ENCODE results near the gene HIVEP3. TPM values are rescaled to one million over a fixed set of nuclear protein-coding genes. Genes with fewer than 3 reads are reported as not detected.

HIVEP3 gene
- total RNA-seq, 1 donor from 2014 or later: 38.9 TPM

GRCh38 chr1:41662765-41663437 lies 255.8 kb downstream of the HIVEP3 start:
- intact Hi-C loops (cut with micrococcal nuclease): loop anchor here (1.0 to 10.0 kb wide), 4 partner anchors 10 to 298 kb away; partner anchors contain the start of gene FOXO6

GRCh38 chr1:41662061-41662764 lies 256.5 kb downstream of the HIVEP3 start:
- intact Hi-C loops (cut with micrococcal nuclease): loop anchor here (1.0 to 10.0 kb wide), 4 partner anchors 11 to 297 kb away; partner anchors contain the start of gene FOXO6

- intact Hi-C loops (cut with micrococcal nuclease): loop anchor here (1.0 to 10.0 kb wide), 10 partner anchors 12 to 375 kb away; partner anchors contain the start of gene FOXO6
Observed at GRCh38 chr1:41661428-41662060, 257.2 kb downstream of the HIVEP3 start.

- intact Hi-C loops (cut with micrococcal nuclease): loop anchor here (1.0 to 10.0 kb wide), 8 partner anchors 18 to 376 kb away; partner anchors contain the start of gene FOXO6
Observed at GRCh38 chr1:41660570-41661427, 257.9 kb downstream of the HIVEP3 start.

GRCh38 chr1:41659903-41660302 lies 258.8 kb downstream of the HIVEP3 start:
- intact Hi-C loops (cut with micrococcal nuclease): loop anchor here (2.0 to 10.0 kb wide), 6 partner anchors 19 to 377 kb away; partner anchors contain the start of gene FOXO6

- intact Hi-C loops (cut with micrococcal nuclease): no loop called here
Observed at GRCh38 chr1:41659159-41659495, 259.6 kb downstream of the HIVEP3 start.

GRCh38 chr1:41658431-41659158 lies 260.1 kb downstream of the HIVEP3 start:
- intact Hi-C loops (cut with micrococcal nuclease): no loop called here

- intact Hi-C loops (cut with micrococcal nuclease): no loop called here
Observed at GRCh38 chr1:41657679-41658295, 260.9 kb downstream of the HIVEP3 start.

- intact Hi-C loops (cut with micrococcal nuclease): no loop called here
Observed at GRCh38 chr1:41656825-41657500, 261.8 kb downstream of the HIVEP3 start.

- intact Hi-C loops (cut with micrococcal nuclease): no loop called here
Observed at GRCh38 chr1:41656068-41656467, 262.7 kb downstream of the HIVEP3 start.

- intact Hi-C loops (cut with micrococcal nuclease): no loop called here
Observed at GRCh38 chr1:41655632-41656031, 263.1 kb downstream of the HIVEP3 start.

- intact Hi-C loops (cut with micrococcal nuclease): no loop called here
Observed at GRCh38 chr1:41653574-41653973, 265.1 kb downstream of the HIVEP3 start.

- intact Hi-C loops (cut with micrococcal nuclease): no loop called here
Observed at GRCh38 chr1:41652384-41653265, 266.1 kb downstream of the HIVEP3 start.

GRCh38 chr1:41650028-41650880 lies 268.5 kb downstream of the HIVEP3 start:
- intact Hi-C loops (cut with micrococcal nuclease): no loop called here

GRCh38 chr1:41649396-41650027 lies 269.2 kb downstream of the HIVEP3 start:
- intact Hi-C loops (cut with micrococcal nuclease): no loop called here

GRCh38 chr1:41648844-41649243 lies 269.9 kb downstream of the HIVEP3 start:
- intact Hi-C loops (cut with micrococcal nuclease): no loop called here

GRCh38 chr1:41648230-41648629 lies 270.5 kb downstream of the HIVEP3 start:
- intact Hi-C loops (cut with micrococcal nuclease): no loop called here

All from T-helper 1 cell treated with Interleukin-12 subunit alpha and Interleukin-12 subunit beta and Interleukin-4 antibody, amounts not matched to agents 30 ng/mL and 1 ng/mL, for 36 hours (primary cell).